ENCODE data around the gene DNAL4. TPM values are rescaled to one million over a fixed set of nuclear protein-coding genes. Genes with fewer than 3 reads are reported as not detected.
A peak's percentile ranks its signal among the peaks of the same experiment; 100 is the strongest.

DNAL4 gene
- total and polyA plus RNA-seq, 2 of the 4 experiments (the other 2 are of a cell fraction), result 6.1 to 12.1 TPM

DNA sequence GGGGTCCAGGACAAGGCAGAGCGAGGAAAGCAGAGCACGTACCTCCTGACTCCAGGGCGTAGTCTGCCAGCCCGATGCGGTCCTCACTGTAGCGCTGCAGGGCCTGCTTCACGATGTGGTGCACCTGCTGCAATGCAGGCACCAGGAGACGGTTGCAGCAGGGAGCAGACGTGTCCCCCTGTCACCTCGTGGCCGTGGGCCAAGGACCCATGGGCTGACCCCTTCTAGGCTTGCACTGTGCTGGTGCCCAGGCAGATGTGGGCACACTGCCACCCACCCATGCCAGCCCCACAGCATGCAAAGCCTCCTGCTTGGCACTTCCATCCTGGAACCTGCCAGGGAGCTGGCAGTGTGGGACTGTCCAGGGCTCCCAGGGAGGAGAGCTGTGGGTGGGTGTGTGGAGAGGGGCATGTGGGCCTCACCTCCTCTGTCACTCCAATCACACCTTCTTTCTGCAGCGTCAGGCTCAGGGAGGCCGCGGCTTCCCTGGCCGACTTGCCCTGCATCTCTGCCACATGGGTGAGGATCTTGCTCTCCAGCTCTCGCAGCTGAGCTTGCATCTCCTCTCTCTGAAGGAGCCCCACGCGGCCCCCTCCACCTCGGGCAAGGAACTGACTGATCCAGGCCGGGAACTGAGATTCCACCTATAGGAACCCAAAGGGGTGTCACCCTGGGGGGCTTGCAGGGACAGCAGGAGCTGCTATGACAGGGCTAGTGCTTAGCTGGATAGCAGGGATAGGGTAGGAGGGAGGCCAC is 54.5 kb downstream of the DNAL4 start:
- H4K5ac ChIP-seq (ENCODE audit: low read depth, low read length), result no peak overlapping the region
- H3K23ac ChIP-seq (ENCODE audit: low read depth, low read length), result no peak overlapping the region
- TF ChIP-seq NFE2L2 (IDR thresholded peaks at IDR 0.05; ENCODE audit: low read depth, low read length), result no peak
- TF ChIP-seq MAZ (IDR thresholded peaks at IDR 0.05; ENCODE audit: borderline replicate concordance, low read depth, low read length), result no peak
- TF ChIP-seq, protein P1, sequence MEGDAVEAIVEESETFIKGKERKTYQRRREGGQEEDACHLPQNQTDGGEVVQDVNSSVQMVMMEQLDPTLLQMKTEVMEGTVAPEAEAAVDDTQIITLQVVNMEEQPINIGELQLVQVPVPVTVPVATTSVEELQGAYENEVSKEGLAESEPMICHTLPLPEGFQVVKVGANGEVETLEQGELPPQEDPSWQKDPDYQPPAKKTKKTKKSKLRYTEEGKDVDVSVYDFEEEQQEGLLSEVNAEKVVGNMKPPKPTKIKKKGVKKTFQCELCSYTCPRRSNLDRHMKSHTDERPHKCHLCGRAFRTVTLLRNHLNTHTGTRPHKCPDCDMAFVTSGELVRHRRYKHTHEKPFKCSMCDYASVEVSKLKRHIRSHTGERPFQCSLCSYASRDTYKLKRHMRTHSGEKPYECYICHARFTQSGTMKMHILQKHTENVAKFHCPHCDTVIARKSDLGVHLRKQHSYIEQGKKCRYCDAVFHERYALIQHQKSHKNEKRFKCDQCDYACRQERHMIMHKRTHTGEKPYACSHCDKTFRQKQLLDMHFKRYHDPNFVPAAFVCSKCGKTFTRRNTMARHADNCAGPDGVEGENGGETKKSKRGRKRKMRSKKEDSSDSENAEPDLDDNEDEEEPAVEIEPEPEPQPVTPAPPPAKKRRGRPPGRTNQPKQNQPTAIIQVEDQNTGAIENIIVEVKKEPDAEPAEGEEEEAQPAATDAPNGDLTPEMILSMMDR (conservative IDR thresholded peaks at IDR 0.05; ENCODE audit: low read depth, low read length), result no peak
- TF ChIP-seq MAFK (IDR thresholded peaks at IDR 0.05; ENCODE audit: low read depth, low read length), result no peak
- TF ChIP-seq, protein P2, sequence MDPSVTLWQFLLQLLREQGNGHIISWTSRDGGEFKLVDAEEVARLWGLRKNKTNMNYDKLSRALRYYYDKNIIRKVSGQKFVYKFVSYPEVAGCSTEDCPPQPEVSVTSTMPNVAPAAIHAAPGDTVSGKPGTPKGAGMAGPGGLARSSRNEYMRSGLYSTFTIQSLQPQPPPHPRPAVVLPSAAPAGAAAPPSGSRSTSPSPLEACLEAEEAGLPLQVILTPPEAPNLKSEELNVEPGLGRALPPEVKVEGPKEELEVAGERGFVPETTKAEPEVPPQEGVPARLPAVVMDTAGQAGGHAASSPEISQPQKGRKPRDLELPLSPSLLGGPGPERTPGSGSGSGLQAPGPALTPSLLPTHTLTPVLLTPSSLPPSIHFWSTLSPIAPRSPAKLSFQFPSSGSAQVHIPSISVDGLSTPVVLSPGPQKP (IDR thresholded peaks at IDR 0.05; ENCODE audit: borderline replicate concordance, low read depth, low read length), result no peak
- TF ChIP-seq RCOR1 (IDR thresholded peaks at IDR 0.05; ENCODE audit: insufficient replicate concordance, low read length), result no peak
- peaks cover 78% of the 10 kb centered on the region for H3K36me3 ChIP-seq (ENCODE audit: control insufficient read depth, insufficient read depth, low read length)
- H2BK5ac ChIP-seq (ENCODE audit: low read depth, low read length, poor library complexity, severe bottlenecking), result no peak overlapping the region
- no peaks in the 10 kb centered on the region for H3K9me3 ChIP-seq (ENCODE audit: control insufficient read depth, insufficient read depth, low read length)
- H3K27me3 ChIP-seq (ENCODE audit: control insufficient read depth, insufficient read depth, low read length), result no peaks in the 10 kb centered on the region
- H3K4me1 ChIP-seq (ENCODE audit: control insufficient read depth, insufficient read depth, low read length), result no peaks in the 10 kb centered on the region; the same call in 1 of the 2 replicates
- peaks cover 0 to 20% of the 10 kb centered on the region in 2 experiments; a peak in 1 of 4 replicates for H3K79me1 ChIP-seq (ENCODE audit: low read depth in 1 of 2, low read length in 2 of 2)
- in situ Hi-C loops (cut with MboI; ENCODE audit: low sequenced_read_pairs) (no loop called here), dilution Hi-C loops (cut with HindIII; ENCODE audit: low sequenced_read_pairs, unreplicated experiment) (no loop called here), intact Hi-C loops (cut with micrococcal nuclease) (no loop called here)
- H2AK5ac ChIP-seq (ENCODE audit: low read depth, low read length), result no peak overlapping the region
- ATAC-seq (ENCODE audit: low read depth) (no peak), DNase-seq (no peak)
- H3K14ac ChIP-seq (replicated peaks; ENCODE audit: low read depth, low read length), result no peak overlapping the region
- H4K91ac ChIP-seq (ENCODE audit: insufficient read depth, low read depth, low read length), result no peak overlapping the region
- H2AFZ ChIP-seq (replicated peaks; ENCODE audit: low read length, poor library complexity), result no peak overlapping the region
- H3K9ac ChIP-seq (ENCODE audit: low read depth, low read length), result no peak overlapping the region
- H3K4me2 ChIP-seq (ENCODE audit: low read depth, low read length), result no peak overlapping the region
- POLR2A ChIA-PET (ENCODE audit: unreplicated experiment), result no interaction called here
- peaks cover 4% of the 10 kb centered on the region; the same call in 1 of the 2 replicates for H4K20me1 ChIP-seq (ENCODE audit: insufficient read depth, low read length)
- no peak overlapping the region for H3K18ac ChIP-seq (ENCODE audit: low read depth, low read length)
- no peak overlapping the region for H3K27ac ChIP-seq (ENCODE audit: insufficient read depth, low read length)
- no peak overlapping the region for H2BK20ac ChIP-seq (ENCODE audit: low read depth, low read length)
- H2BK15ac ChIP-seq (ENCODE audit: low read depth, low read length), result no peak overlapping the region
- CTCF ChIA-PET, result interaction anchor here (1.5 kb wide), 1 partner anchor 27 kb away, joined by 3 read pairs; no protein-coding TSS in a partner anchor
- WGBS, 2 experiments (ENCODE audit: extremely low coverage in 2 of 2, insufficient read length in 1 of 2), result 92% methylated on average over 11 of the region's 20 CpGs; no CpG with 5 or more reads in 1 of the 2 experiments
- no peak overlapping the region for H3K4me3 ChIP-seq (ENCODE audit: insufficient read depth, low read depth, low read length)
- BruUV-seq (replicated peaks), result no TSS peak
- no peak overlapping the region for H4K8ac ChIP-seq (ENCODE audit: low read depth in 2 of 2, low read length in 2 of 2)
- H2AK9ac ChIP-seq (replicated peaks; ENCODE audit: low read depth, low read length, poor library complexity), result peak overlapping the region; percentile 29
- no peaks in the 10 kb centered on the region; the same call in 1 of the 2 replicates for H3K9me1 ChIP-seq (ENCODE audit: insufficient read depth, low read length)
- no peak overlapping the region for H3K56ac ChIP-seq (ENCODE audit: extremely low read depth, insufficient read depth, low read length)
- no peak overlapping the region for H3K4ac ChIP-seq (ENCODE audit: low read depth, low read length)
- no peak overlapping the region for H2BK120ac ChIP-seq (ENCODE audit: low read depth, low read length)
